SU-DHL-6 (cell line): ENCODE measurements around the gene RAG1.

Source experiments
- H2AFZ ChIP-seq: fragments of 200-600 bp; sonication (generic); 2 replicates; pipeline ENCODE4 v1.6.1; 2014; ENCODE audit warnings: low read depth, mild to moderate bottlenecking, moderate library complexity, mixed read lengths, antibody characterized with exemption, low read length; ENCODE audit not compliant: severe bottlenecking
- H3F3A ChIP-seq: fragments of 200-600 bp; shearing (Covaris generic); 2 replicates; pipeline ENCODE4 v1.6.0; 2016; ENCODE audit warnings: antibody characterized with exemption, mild to moderate bottlenecking; ENCODE audit not compliant: insufficient read depth
- H3K27ac ChIP-seq: fragments of 200-600 bp; sonication (generic); 2 replicates; pipeline ENCODE4 v1.5.1; 2016; ENCODE audit warnings: low read depth, mild to moderate bottlenecking, low read length, moderate library complexity, mixed read lengths
- H3K27me3 ChIP-seq: fragments of 200-600 bp; sonication (generic), shearing (Covaris generic); 2 replicates; pipeline ENCODE4 v1.6.0; 2014; ENCODE audit warnings: mild to moderate bottlenecking, low read length
- H3K36me3 ChIP-seq: fragments of 200-600 bp; sonication (generic); 2 replicates; pipeline ENCODE4 v1.6.1; 2014; ENCODE audit warnings: mild to moderate bottlenecking, low read length, mixed read lengths
- H3K4me2 ChIP-seq: fragments of 300-600, 200-600 bp; shearing (Covaris generic), sonication (generic); 2 replicates; pipeline ENCODE4 v1.6.0; 2014; ENCODE audit warnings: low read length, low read depth, mild to moderate bottlenecking; ENCODE audit not compliant: poor library complexity, severe bottlenecking
- H3K4me3 ChIP-seq: fragments of 200-600 bp; sonication (generic); 2 replicates; pipeline ENCODE4 v1.5.1; 2014; ENCODE audit warnings: antibody characterized with exemption, low read length, mild to moderate bottlenecking, mixed read lengths; ENCODE audit not compliant: insufficient read depth, poor library complexity, severe bottlenecking
- H3K79me2 ChIP-seq: fragments of 200-600 bp; sonication (generic); 2 replicates; pipeline ENCODE4 v1.6.1; 2014; ENCODE audit warnings: mild to moderate bottlenecking, low read length, moderate library complexity; ENCODE audit not compliant: insufficient read depth
- H3K9ac ChIP-seq: fragments of 200-600 bp; sonication (generic); 2 replicates; pipeline ENCODE4 v1.7.0; 2014; ENCODE audit warnings: mild to moderate bottlenecking, low read length
- H3K9me2 ChIP-seq: fragments of 200-600 bp; sonication (generic); replicated peaks from 2 replicates; pipeline ENCODE4 v1.6.1; 2014; ENCODE audit warnings: low read length; ENCODE audit not compliant: insufficient read depth
- H3K9me3 ChIP-seq: fragments of 200-600 bp; sonication (generic); 2 replicates; pipeline ENCODE4 v1.6.1; 2014; ENCODE audit warnings: low read length, mixed read lengths; ENCODE audit not compliant: insufficient read depth
- H4K20me1 ChIP-seq: fragments of 200-600 bp; sonication (generic); 2 replicates; pipeline ENCODE4 v1.6.1; 2014; ENCODE audit warnings: low read depth, mild to moderate bottlenecking, antibody characterized with exemption, low read length, moderate library complexity, mixed read lengths
- CTCF ChIP-seq: fragments of 200-600 bp; sonication (generic); IDR thresholded peaks from one replicate; pipeline ENCODE4 v1.5.1; 2017; ENCODE audit warnings: antibody characterized with exemption, mild to moderate bottlenecking, low read length, moderate library complexity; ENCODE audit not compliant: insufficient read depth, poor library complexity, severe bottlenecking
- EZH2phosphoT487 ChIP-seq: fragments of 200-600 bp; sonication (generic), shearing (Covaris generic); conservative IDR thresholded peaks from 2 replicates; pipeline ENCODE4 v1.6.1; 2018; ENCODE audit warnings: mild to moderate bottlenecking, antibody characterized with exemption, low read length, moderate library complexity, mixed read lengths

RAG1 gene

GRCh38 chr11:36591433-36591832, 23.6 kb downstream of the RAG1 start:
- H3K9ac ChIP-seq = no peak overlapping the region
- H3K4me2 ChIP-seq = no peak overlapping the region
- no peaks in the 10 kb centered on the region for H3K79me2 ChIP-seq
- no peaks in the 10 kb centered on the region for H3F3A ChIP-seq
- H3K9me2 ChIP-seq = no peaks in the 10 kb centered on the region
- no peaks in the 10 kb centered on the region for H4K20me1 ChIP-seq
- no peak overlapping the region for H3K4me3 ChIP-seq
- H3K27ac ChIP-seq = no peak overlapping the region
- no peaks in the 10 kb centered on the region for H3K9me3 ChIP-seq
- no peak overlapping the region for H2AFZ ChIP-seq
- H3K27me3 ChIP-seq = no peaks in the 10 kb centered on the region
- no peaks in the 10 kb centered on the region for H3K36me3 ChIP-seq
- TF ChIP-seq EZH2phosphoT487 (no peak), CTCF (no peak)

DNA sequence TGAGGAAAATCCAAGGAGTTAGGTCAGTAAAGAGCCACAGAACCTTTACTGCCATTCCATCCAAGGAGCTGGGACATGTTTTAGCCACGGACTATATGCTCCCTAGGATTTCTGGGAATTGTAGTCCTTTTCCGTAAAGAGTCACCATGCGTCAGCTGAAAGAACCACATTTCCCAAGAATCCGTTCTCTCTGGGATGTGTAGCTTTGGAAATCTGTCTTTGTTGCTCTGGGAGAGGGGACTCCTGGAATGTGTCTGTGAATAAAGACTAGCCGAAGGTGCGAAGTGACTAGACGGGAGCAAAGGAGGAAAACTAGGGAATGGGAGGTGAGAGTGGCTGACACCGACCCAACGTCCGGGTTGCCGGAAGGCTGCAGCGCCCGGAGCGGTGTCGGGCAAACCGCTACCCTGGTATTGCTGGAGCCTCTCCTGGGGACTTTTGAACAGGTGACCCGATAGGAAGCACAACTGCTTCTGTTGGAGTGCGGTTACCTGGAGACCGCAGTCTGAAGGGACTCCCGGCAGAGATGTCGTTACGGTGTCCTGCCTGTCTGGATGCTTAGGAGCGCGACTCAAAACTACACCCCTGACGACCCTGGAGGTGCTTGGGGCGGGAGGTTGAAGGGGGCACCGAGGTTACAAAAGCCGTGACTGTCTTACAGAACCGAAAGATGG, 26.6 kb downstream of the RAG1 start, which contains the start of gene IFTAP:
IFTAP (plus strand) TSS at position 187 of the 674 bp plus-strand sequence. CDS start 15,602 bp downstream, outside the sequence.
- Histone ChIP-seq H2AFZ (no peak within 1 kb of the TSS), H3K27ac (no peak within 1 kb of the TSS), H4K20me1 (no peaks in the 10 kb centered on the region), H3K36me3 (no peaks in the 10 kb centered on the region), H3F3A (no peaks in the 10 kb centered on the region), H3K9me3 (no peaks in the 10 kb centered on the region), H3K9ac (no peak within 1 kb of the TSS), H3K27me3 (no peaks in the 10 kb centered on the region), H3K4me3 (no peak within 1 kb of the TSS), H3K79me2 (no peaks in the 10 kb centered on the region), H3K9me2 (no peaks in the 10 kb centered on the region), H3K4me2 (no peak within 1 kb of the TSS)
- TF ChIP-seq CTCF (no peak), EZH2phosphoT487 (no peak)

DNA sequence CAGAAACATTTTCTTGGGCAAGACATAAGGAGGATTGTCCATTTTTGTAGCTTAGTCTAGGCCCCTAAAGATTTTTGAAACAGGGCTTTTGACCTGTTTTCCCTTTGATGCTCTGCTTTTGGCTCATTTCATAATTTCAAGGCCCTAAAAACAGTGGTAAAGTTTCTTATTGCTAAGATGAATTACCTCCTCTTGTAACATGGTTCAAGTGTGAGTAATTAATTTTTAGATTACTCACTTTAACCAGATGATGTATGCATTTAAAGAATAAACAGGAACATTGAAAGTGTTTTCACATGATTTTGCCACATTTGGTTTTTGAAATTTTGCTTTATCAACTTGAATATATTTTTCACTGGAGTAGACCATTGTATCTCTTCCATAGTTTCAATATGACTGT, 29.1 kb downstream of the RAG1 start:
- H3K4me2 ChIP-seq = no peak overlapping the region
- H3K9ac ChIP-seq = no peak overlapping the region
- H3K36me3 ChIP-seq = no peaks in the 10 kb centered on the region
- H3F3A ChIP-seq = no peaks in the 10 kb centered on the region
- H3K79me2 ChIP-seq = no peaks in the 10 kb centered on the region
- no peaks in the 10 kb centered on the region for H3K27me3 ChIP-seq
- H3K4me3 ChIP-seq = no peak overlapping the region
- no peaks in the 10 kb centered on the region for H3K9me3 ChIP-seq
- TF ChIP-seq CTCF = no peak
- TF ChIP-seq EZH2phosphoT487 = no peak
- H3K27ac ChIP-seq = no peak overlapping the region
- no peaks in the 10 kb centered on the region for H4K20me1 ChIP-seq
- no peaks in the 10 kb centered on the region for H3K9me2 ChIP-seq
- H2AFZ ChIP-seq = no peak overlapping the region
